Measurements from ENCODE around the gene RPS29. TPM values are rescaled to one million over a fixed set of nuclear protein-coding genes. Genes with fewer than 3 reads are reported as not detected.
A peak's percentile ranks its signal among the peaks of the same experiment; 100 is the strongest.

RPS29 gene
- total and polyA plus RNA-seq, 2 of the 13 experiments (the other 11 are each of a cell fraction or from before 2014, with no cell fraction given), result 4,303 to 8,215 TPM

- TF ChIP-seq MLXIP (CRISPR knock-in tag; IDR thresholded peaks at IDR 0.05; ENCODE audit: borderline replicate concordance) (no peak), NCOA2 (CRISPR knock-in tag; IDR thresholded peaks at IDR 0.05) (peak; percentile 40; the same call in 1 of the 2 replicates), PHF5A (CRISPR knock-in tag; IDR thresholded peaks at IDR 0.05; ENCODE audit: low read depth, unreplicated experiment) (no peak), ZNF777 (CRISPR knock-in tag; IDR thresholded peaks at IDR 0.05) (peak; percentile 100), ZNF546 (CRISPR knock-in tag; conservative IDR thresholded peaks at IDR 0.05) (no peak), KDM4B (CRISPR knock-in tag; IDR thresholded peaks at IDR 0.05) (no peak), ZBTB8A (CRISPR knock-in tag; IDR thresholded peaks at IDR 0.05; ENCODE audit: borderline replicate concordance, low read depth) (no peak), DZIP1 (CRISPR knock-in tag; IDR thresholded peaks at IDR 0.05) (no peak), HOXD1 (CRISPR knock-in tag; IDR thresholded peaks at IDR 0.05) (peak; percentile 45; the same call in 1 of the 2 replicates), ZNF678 (CRISPR knock-in tag; IDR thresholded peaks at IDR 0.05) (no peak), ERF (CRISPR knock-in tag; IDR thresholded peaks at IDR 0.05) (peak; percentile 27), MTF1 (CRISPR knock-in tag; IDR thresholded peaks at IDR 0.05) (peak; percentile 62; the same call in 1 of the 2 replicates), KAT2B (IDR thresholded peaks at IDR 0.05; ENCODE audit: borderline replicate concordance, low read depth, low read length) (no peak), ZNF3 (CRISPR knock-in tag; IDR thresholded peaks at IDR 0.05) (no peak), EHMT2 (IDR thresholded peaks at IDR 0.05; ENCODE audit: borderline replicate concordance, low read depth, low read length) (no peak), KMT2B (CRISPR knock-in tag; IDR thresholded peaks at IDR 0.05) (peak; percentile 94), SP140L (CRISPR knock-in tag; IDR thresholded peaks at IDR 0.05; ENCODE audit: borderline replicate concordance) (no peak), ZNF556 (CRISPR knock-in tag; IDR thresholded peaks at IDR 0.05; ENCODE audit: borderline replicate concordance) (peak; percentile 65; the same call in 1 of the 2 replicates), ZSCAN9 (CRISPR knock-in tag; IDR thresholded peaks at IDR 0.05; ENCODE audit: borderline replicate concordance) (0 out of 2 replicates have a peak, but pooled peaks have one; percentile 37), REXO4 (CRISPR knock-in tag; IDR thresholded peaks at IDR 0.05; ENCODE audit: borderline replicate concordance) (no peak)
- TF ChIP-seq, protein P1, sequence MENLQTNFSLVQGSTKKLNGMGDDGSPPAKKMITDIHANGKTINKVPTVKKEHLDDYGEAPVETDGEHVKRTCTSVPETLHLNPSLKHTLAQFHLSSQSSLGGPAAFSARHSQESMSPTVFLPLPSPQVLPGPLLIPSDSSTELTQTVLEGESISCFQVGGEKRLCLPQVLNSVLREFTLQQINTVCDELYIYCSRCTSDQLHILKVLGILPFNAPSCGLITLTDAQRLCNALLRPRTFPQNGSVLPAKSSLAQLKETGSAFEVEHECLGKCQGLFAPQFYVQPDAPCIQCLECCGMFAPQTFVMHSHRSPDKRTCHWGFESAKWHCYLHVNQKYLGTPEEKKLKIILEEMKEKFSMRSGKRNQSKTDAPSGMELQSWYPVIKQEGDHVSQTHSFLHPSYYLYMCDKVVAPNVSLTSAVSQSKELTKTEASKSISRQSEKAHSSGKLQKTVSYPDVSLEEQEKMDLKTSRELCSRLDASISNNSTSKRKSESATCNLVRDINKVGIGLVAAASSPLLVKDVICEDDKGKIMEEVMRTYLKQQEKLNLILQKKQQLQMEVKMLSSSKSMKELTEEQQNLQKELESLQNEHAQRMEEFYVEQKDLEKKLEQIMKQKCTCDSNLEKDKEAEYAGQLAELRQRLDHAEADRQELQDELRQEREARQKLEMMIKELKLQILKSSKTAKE (CRISPR knock-in tag; IDR thresholded peaks at IDR 0.05; ENCODE audit: borderline replicate concordance), result peak; percentile 26; the same call in 1 of the 2 replicates
These were observed 12.5 kb upstream of the RPS29 start, which contains the start of gene LRR1 (continued) for GRCh38 chr14:49598485-49599300.
